ENCODE measurements around the gene GAB1. TPM values are rescaled to one million over a fixed set of nuclear protein-coding genes. Genes with fewer than 3 reads are reported as not detected.

GAB1 gene
- total and polyA plus RNA-seq, 2 donors (not counting 1 experiment from before 2014, with no cell fraction given): 4.7 to 10.8 TPM

GRCh38 chr4:143383005-143383574, 46.4 kb downstream of the GAB1 start:
- intact Hi-C loops (cut with micrococcal nuclease): no loop called here
- no peak for TF ChIP-seq CTCF (IDR thresholded peaks at IDR 0.05)
- no peak for TF ChIP-seq EZH2 (IDR thresholded peaks at IDR 0.05; ENCODE audit: borderline replicate concordance, insufficient read depth, low read depth, low read length, poor library complexity, severe bottlenecking)
- Mint-ChIP-seq H3K27ac (peak overlapping the region; percentile 51), H3K9me3 (ENCODE audit: insufficient read depth) (no peaks in the 10 kb centered on the region), H3K27me3 (no peaks in the 10 kb centered on the region), H3K4me1 (peaks cover 66% of the 10 kb centered on the region), H3K4me3 (peak overlapping the region; percentile 59)
- no peaks in the 10 kb centered on the region for H3K9me3 ChIP-seq (ENCODE audit: control extremely low read depth in 1 of 3, control insufficient read depth in 2 of 3, insufficient read depth in 1 of 3, low read length in 2 of 3)
- peak overlapping the region; percentile 56 to 82 for H3K27ac ChIP-seq (ENCODE audit: low read length in 2 of 2)
- ATAC-seq (ENCODE audit: low read depth) (no peak), DNase-seq (no peak)
- POLR2A ChIA-PET: no interaction called here
- H3K36me3 ChIP-seq (replicated peaks in 1 of 2; ENCODE audit: control extremely low read depth in 1 of 2, control insufficient read depth in 1 of 2, extremely low read depth in 1 of 2, insufficient read depth in 2 of 2, low read length in 1 of 2): no peaks in the 10 kb centered on the region
- H3K4me1 ChIP-seq (ENCODE audit: control insufficient read depth in 2 of 2, insufficient read depth in 2 of 2, low read length in 2 of 2): peaks cover 57 to 66% of the 10 kb centered on the region in 2 donors
- peak overlapping the region; percentile 57 for H2AFZ ChIP-seq (ENCODE audit: insufficient read depth, low read depth, low read length, poor library complexity, severe bottlenecking)
- H3K79me2 ChIP-seq (ENCODE audit: control insufficient read depth, insufficient read depth, low read length): peaks cover 83% of the 10 kb centered on the region
- no peaks in the 10 kb centered on the region for H3K27me3 ChIP-seq (replicated peaks in 1 of 4; ENCODE audit: control extremely low read depth in 1 of 4, control insufficient read depth in 3 of 4, insufficient read depth in 4 of 4, low read length in 3 of 4)
- CTCF ChIA-PET: interaction anchor here (0.7 to 1.2 kb wide), 2 partner anchors 46 to 177 kb away, joined by 3 read pairs; partner anchors contain the start of gene GAB1
- H4K20me1 ChIP-seq (ENCODE audit: control insufficient read depth, insufficient read depth, low read length, poor library complexity, severe bottlenecking): no peaks in the 10 kb centered on the region
- H3K4me2 ChIP-seq (replicated peaks; ENCODE audit: low read depth, low read length, poor library complexity, severe bottlenecking): peak overlapping the region; percentile 61
- H3K9ac ChIP-seq (ENCODE audit: low read length): peak overlapping the region; percentile 39
- H3K4me3 ChIP-seq (ENCODE audit: control extremely low read depth in 1 of 5, extremely low read depth in 1 of 5, insufficient read depth in 1 of 5, low read depth in 2 of 5, low read length in 4 of 5): peak overlapping the region in 1 of 5 experiments; percentile 26

DNA sequence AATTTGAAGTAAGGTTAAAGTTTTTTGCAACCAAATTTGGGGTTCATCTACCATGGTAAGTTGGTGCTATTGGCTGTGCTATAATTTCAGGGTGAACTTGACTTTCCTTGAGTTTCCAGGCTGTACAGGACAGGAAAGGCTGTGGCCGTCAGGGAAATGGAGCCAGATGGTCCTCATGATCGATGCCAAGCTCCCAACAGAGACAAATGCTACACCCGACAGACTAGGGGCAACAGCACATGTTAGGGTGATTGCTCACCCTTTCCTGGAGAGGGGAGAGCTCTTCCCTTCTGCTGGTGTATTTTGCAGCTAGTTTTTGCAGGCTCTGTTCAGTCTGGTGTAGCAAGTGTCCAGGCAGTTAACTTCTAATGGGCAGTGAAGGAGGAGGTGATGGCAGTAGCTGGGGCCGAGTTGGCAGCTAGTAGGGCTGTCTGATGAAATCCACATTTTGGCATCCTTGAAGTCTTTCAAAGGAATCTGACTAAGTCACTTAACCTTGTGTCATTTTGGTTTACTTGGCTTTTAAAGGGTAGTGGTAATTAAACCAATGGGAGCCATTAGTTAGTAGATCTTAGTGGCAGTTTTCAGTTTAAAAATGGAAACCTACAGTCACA, 47.8 kb downstream of the GAB1 start:
- Mint-ChIP-seq H3K27ac (peak overlapping the region; percentile 21), H3K4me3 (peak overlapping the region; percentile 4), H3K9me3 (ENCODE audit: insufficient read depth) (no peaks in the 10 kb centered on the region), H3K27me3 (no peaks in the 10 kb centered on the region), H3K4me1 (peaks cover 56% of the 10 kb centered on the region)
- peak overlapping the region; percentile 37 for H3K4me2 ChIP-seq (replicated peaks; ENCODE audit: low read depth, low read length, poor library complexity, severe bottlenecking)
- H3K4me3 ChIP-seq (ENCODE audit: control extremely low read depth in 1 of 5, extremely low read depth in 1 of 5, insufficient read depth in 1 of 5, low read depth in 2 of 5, low read length in 4 of 5): no peak overlapping the region
- H3K36me3 ChIP-seq (replicated peaks in 1 of 2; ENCODE audit: control extremely low read depth in 1 of 2, control insufficient read depth in 1 of 2, extremely low read depth in 1 of 2, insufficient read depth in 2 of 2, low read length in 1 of 2): no peaks in the 10 kb centered on the region
- peaks cover 81% of the 10 kb centered on the region for H3K79me2 ChIP-seq (ENCODE audit: control insufficient read depth, insufficient read depth, low read length)
- TF ChIP-seq EZH2 (IDR thresholded peaks at IDR 0.05; ENCODE audit: borderline replicate concordance, insufficient read depth, low read depth, low read length, poor library complexity, severe bottlenecking): no peak
- TF ChIP-seq CTCF (IDR thresholded peaks at IDR 0.05): no peak
- H3K27me3 ChIP-seq (replicated peaks in 1 of 4; ENCODE audit: control extremely low read depth in 1 of 4, control insufficient read depth in 3 of 4, insufficient read depth in 4 of 4, low read length in 3 of 4): no peaks in the 10 kb centered on the region
- H3K4me1 ChIP-seq (ENCODE audit: control insufficient read depth in 2 of 2, insufficient read depth in 2 of 2, low read length in 2 of 2): peaks cover 53 to 56% of the 10 kb centered on the region in 2 donors
- no peaks in the 10 kb centered on the region for H3K9me3 ChIP-seq (ENCODE audit: control extremely low read depth in 1 of 3, control insufficient read depth in 2 of 3, insufficient read depth in 1 of 3, low read length in 2 of 3)
- peak overlapping the region; percentile 13 for H2AFZ ChIP-seq (ENCODE audit: insufficient read depth, low read depth, low read length, poor library complexity, severe bottlenecking)
- ChIA-PET POLR2A (no interaction called here), CTCF (interaction anchor here (0.7 to 1.3 kb wide), 4 partner anchors 9 to 178 kb away, joined by 3 to 5 read pairs (median 3); no protein-coding TSS in a partner anchor)
- no peaks in the 10 kb centered on the region for H4K20me1 ChIP-seq (ENCODE audit: control insufficient read depth, insufficient read depth, low read length, poor library complexity, severe bottlenecking)
- no peak overlapping the region for H3K9ac ChIP-seq (ENCODE audit: low read length)
- 94% methylated on average over 3 of the region's 4 CpGs for WGBS (ENCODE audit: insufficient coverage)
- DNase-seq: no peak
- intact Hi-C loops (cut with micrococcal nuclease): no loop called here
- H3K27ac ChIP-seq (ENCODE audit: low read length in 2 of 2): peak overlapping the region in 1 of 2 donors; percentile 44
- no peak for ATAC-seq (ENCODE audit: low read depth)
